ENCODE measurements around the gene SYCE1.

SYCE1 gene

DNA sequence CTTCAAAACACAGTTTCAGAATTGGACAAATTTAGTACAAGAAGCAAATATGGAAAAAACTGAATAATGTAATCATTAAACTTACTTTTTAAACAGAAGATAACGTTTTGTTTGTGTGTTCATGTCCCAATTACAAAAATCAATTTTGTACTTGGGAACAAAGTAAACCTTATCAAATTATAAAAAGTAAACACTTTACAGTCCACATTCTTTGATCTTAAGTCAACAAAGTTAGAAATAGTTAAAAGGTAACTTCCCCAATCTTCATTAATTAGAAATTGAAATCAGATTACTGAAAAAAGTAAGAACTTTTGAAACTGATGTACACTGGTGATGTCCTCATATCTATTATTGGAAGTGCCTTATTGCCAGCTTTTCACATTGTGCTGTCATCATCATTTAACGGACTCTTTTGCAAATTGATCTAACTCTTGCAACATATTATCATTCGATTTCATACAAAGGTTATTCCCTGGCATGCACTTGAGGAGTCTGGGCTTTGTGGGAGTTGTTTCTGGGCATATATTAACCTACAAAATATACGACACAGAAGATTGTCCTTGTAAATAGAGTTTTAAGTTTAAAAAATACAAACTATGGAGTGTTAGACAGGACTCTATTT lies 53.4 kb downstream of the SYCE1 start:
- DNase-seq (ENCODE audit: low spot score), result no peak

DNA sequence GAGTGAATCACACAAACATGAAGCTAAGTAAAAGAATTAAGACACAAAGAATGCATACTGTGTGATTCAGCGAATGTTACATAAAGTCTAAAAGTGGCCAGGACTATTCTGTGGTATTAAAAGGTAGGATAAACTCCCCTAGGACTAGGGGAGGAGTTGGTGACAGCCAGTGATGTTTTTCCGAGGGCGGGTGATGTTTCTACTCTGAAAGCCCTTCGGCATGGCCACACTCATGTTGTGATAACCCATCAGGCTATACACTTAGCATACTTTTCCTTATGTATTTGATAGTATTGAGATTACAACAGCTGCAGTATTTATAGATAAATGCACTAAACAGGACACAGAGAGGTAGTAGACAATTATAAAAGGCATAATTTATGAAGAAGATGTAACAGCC lies 54.0 kb downstream of the SYCE1 start:
- DNase-seq (ENCODE audit: low spot score), result no peak

DNA sequence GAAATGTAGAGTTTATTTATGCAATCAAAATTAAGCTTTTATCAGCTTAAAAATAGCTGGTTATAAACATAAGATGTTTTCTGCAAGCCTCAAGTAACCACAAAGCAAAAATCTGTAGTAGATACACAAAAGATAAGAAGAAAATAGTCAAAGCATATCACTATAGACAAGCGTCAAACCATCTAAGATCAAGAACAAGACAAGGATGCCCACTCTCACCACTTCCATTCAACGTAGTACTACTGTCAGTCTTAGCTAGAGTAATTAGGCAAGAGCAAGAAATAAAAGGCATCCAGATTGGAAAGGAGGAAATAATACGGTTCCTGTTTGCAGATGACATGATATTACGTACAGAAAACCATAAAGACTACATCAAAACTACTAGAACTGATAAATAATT lies 55.7 kb downstream of the SYCE1 start:
- DNase-seq (ENCODE audit: low spot score), result no peak
